ENCODE results near the gene NOC3L.

GRCh38 chr10:94344522-94345122, 18.1 kb downstream of the NOC3L start:
- TF ChIP-seq, protein P1, sequence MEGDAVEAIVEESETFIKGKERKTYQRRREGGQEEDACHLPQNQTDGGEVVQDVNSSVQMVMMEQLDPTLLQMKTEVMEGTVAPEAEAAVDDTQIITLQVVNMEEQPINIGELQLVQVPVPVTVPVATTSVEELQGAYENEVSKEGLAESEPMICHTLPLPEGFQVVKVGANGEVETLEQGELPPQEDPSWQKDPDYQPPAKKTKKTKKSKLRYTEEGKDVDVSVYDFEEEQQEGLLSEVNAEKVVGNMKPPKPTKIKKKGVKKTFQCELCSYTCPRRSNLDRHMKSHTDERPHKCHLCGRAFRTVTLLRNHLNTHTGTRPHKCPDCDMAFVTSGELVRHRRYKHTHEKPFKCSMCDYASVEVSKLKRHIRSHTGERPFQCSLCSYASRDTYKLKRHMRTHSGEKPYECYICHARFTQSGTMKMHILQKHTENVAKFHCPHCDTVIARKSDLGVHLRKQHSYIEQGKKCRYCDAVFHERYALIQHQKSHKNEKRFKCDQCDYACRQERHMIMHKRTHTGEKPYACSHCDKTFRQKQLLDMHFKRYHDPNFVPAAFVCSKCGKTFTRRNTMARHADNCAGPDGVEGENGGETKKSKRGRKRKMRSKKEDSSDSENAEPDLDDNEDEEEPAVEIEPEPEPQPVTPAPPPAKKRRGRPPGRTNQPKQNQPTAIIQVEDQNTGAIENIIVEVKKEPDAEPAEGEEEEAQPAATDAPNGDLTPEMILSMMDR (IDR thresholded peaks at IDR 0.05) = no peak
- TF ChIP-seq EZH2 (IDR thresholded peaks at IDR 0.05; ENCODE audit: borderline replicate concordance, insufficient read depth, low read depth, low read length, poor library complexity, severe bottlenecking) = no peak

All from B cell (primary cell).